Placental pericyte (primary cell): Measurements from ENCODE around the gene CAPRIN2. TPM values are rescaled to one million over a fixed set of nuclear protein-coding genes. Genes with fewer than 3 reads are reported as not detected.

Source experiments
- total RNA-seq: library from RNA; depleted of rRNA; stranded (reverse); fragments of >200 nt; gene quantifications from 2 replicates; pipeline ENCODE4 v1.2.3, GENCODE V29; 2012

CAPRIN2 gene, protein sequence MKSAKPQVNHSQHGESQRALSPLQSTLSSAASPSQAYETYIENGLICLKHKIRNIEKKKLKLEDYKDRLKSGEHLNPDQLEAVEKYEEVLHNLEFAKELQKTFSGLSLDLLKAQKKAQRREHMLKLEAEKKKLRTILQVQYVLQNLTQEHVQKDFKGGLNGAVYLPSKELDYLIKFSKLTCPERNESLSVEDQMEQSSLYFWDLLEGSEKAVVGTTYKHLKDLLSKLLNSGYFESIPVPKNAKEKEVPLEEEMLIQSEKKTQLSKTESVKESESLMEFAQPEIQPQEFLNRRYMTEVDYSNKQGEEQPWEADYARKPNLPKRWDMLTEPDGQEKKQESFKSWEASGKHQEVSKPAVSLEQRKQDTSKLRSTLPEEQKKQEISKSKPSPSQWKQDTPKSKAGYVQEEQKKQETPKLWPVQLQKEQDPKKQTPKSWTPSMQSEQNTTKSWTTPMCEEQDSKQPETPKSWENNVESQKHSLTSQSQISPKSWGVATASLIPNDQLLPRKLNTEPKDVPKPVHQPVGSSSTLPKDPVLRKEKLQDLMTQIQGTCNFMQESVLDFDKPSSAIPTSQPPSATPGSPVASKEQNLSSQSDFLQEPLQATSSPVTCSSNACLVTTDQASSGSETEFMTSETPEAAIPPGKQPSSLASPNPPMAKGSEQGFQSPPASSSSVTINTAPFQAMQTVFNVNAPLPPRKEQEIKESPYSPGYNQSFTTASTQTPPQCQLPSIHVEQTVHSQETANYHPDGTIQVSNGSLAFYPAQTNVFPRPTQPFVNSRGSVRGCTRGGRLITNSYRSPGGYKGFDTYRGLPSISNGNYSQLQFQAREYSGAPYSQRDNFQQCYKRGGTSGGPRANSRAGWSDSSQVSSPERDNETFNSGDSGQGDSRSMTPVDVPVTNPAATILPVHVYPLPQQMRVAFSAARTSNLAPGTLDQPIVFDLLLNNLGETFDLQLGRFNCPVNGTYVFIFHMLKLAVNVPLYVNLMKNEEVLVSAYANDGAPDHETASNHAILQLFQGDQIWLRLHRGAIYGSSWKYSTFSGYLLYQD
- 25.2 and 33.4 TPM in 2 replicates for total RNA-seq

DNA sequence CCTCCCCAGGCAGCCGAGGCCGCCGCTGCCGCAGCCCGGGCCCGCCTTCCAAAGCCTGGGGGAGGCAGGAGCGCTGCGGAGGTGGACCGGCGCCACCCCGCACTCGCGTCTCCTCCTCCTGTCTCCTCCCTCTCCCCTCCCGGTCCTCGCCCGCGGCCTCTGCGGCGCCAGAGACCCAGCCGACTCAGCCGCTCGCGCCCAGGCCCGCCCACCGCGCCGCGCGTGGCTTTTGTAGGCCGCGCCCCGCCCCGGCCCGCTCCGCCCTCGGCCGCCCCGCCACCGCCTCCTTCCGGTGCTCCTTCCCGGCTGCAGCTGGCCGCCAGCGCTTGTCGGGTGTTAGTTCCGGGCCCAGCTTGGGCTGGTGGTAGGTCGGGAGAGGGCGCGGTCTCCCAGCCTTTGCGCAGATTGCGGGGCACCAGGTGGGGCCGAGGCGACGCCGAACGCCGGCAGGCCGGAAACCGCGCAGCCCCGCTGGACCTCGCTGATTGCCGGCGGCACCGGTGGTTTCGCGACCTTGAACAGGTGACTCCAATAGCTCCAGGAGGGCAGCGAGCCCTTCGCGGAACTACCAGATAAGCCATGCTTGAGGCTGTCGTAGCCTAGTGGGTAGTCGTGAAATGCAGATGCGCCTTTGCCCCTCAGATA lies at the start of gene CAPRIN2:
Gene CAPRIN2 (minus strand): TSS at position 202 of the 645 bp plus-strand sequence. CDS start 1,431 bp downstream, outside the sequence.

GRCh38 chr12:30695199-30696102 lies 59.3 kb downstream of the CAPRIN2 start, which contains the start of gene IPO8:
Gene IPO8, minus strand, starts transcription at chr12:30695869. Its CDS starts 222 bp downstream, at chr12:30695647.

Other genes starting within 250 kb of the CAPRIN2 start
- gene IPO8, start 59.1 kb downstream of the CAPRIN2 start, total RNA-seq, result 24.9 and 25.5 TPM in 2 replicates
- gene TSPAN11, start 171.8 kb upstream of the CAPRIN2 start, total RNA-seq, result 0.14 and 0.44 TPM in 2 replicates